Cardiac ventricle fibroblast (primary cell): Measurements from ENCODE around the gene SPZ1. TPM values are rescaled to one million over a fixed set of nuclear protein-coding genes. Genes with fewer than 3 reads are reported as not detected.

Experiments
- total RNA-seq: library from RNA; depleted of rRNA; stranded (reverse); fragments of >200 nt; gene quantifications from 2 replicates; pipeline ENCODE4 v1.2.3, GENCODE V29; 2015

Gene SPZ1
- total RNA-seq = not detected in 2 replicates

DNA sequence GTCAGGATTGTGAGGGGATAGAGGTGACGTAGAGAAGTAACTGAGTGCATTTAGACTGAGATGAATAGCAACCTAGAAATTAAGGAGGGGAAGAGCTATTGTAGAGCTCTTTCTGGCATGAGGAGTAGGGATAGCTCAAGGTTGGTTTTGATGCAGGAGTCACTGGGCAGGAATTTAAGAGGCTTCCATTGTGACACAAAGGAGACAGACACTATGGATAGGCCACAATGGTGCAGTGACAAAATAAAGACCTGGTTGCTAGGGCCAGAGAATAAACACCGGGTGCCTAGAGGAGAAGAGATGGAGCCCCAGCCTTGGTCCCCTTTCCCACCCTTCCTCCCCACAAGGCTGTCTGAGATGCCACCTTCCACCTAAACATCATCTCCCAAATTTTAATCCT, at the start of gene SPZ1:
Gene SPZ1 (plus strand): TSS at position 301 of the 400 bp plus-strand sequence. CDS start 214 bp downstream, outside the sequence.

Other genes with a start within 250 kb of the SPZ1 start
- 11.1 and 11.7 TPM in 2 replicates for gene SERINC5, start 64.0 kb upstream of the SPZ1 start, total RNA-seq
- 14.9 and 21.7 TPM in 2 replicates for gene ZFYVE16, start 88.1 kb downstream of the SPZ1 start, total RNA-seq
- gene FAM151B, start 168.1 kb downstream of the SPZ1 start, total RNA-seq = 1.9 and 2.9 TPM in 2 replicates